SK-N-SH treated with all-trans-retinoic acid at 6 μM for 48 hours (cell line): ENCODE data around the gene EPHB6.

Experiments
- ATAC-seq: fragments of 200-7000 bp; cut with Tn5 transposase; 3 replicates; pipeline ENCODE4 v1.9.1; 2020; ENCODE audit warnings: mild to moderate bottlenecking, moderate library complexity
- ARNTL ChIP-seq: fragments of 450-650 bp; formaldehyde crosslinking; IDR thresholded peaks from 2 replicates; pipeline ENCODE4 v1.5.0; 2020; ENCODE audit warnings: low read depth, mild to moderate bottlenecking, moderate library complexity, borderline replicate concordance
- BACH2 ChIP-seq: fragments of 250-450 bp; sonication (Bioruptor Pico); IDR thresholded peaks from 2 replicates; pipeline ENCODE4 v1.9.0; 2021; ENCODE audit warnings: mild to moderate bottlenecking, borderline replicate concordance
- CREB5 ChIP-seq: fragments of 250-450 bp; sonication (Bioruptor Pico); IDR thresholded peaks from 2 replicates; pipeline ENCODE4 v1.5.1; 2020; ENCODE audit warnings: low read depth, mild to moderate bottlenecking, moderate library complexity
- CSDC2 ChIP-seq: fragments of 250-450 bp; sonication (Bioruptor Pico); IDR thresholded peaks from 2 replicates; pipeline ENCODE4 v1.5.0; 2020; ENCODE audit warnings: mild to moderate bottlenecking, moderate library complexity
- ESRRG ChIP-seq: fragments of 250-450 bp; sonication (Bioruptor Pico); IDR thresholded peaks from 2 replicates; pipeline ENCODE4 v1.6.1; 2021; ENCODE audit warnings: mild to moderate bottlenecking
- GLIS3 ChIP-seq: fragments of 250-450 bp; sonication (Bioruptor Pico); IDR thresholded peaks from 2 replicates; pipeline ENCODE4 v1.5.0; 2020; ENCODE audit warnings: mild to moderate bottlenecking, moderate library complexity
- ISL1 ChIP-seq: fragments of 250-450 bp; sonication (Bioruptor Pico); IDR thresholded peaks from 2 replicates; pipeline ENCODE4 v2.1.2; 2022; ENCODE audit warnings: mild to moderate bottlenecking, moderate library complexity
- OSR1 ChIP-seq: fragments of 250-450 bp; sonication (Bioruptor Pico); IDR thresholded peaks from 2 replicates; pipeline ENCODE4 v1.8.0; 2022; ENCODE audit warnings: moderate library complexity, mild to moderate bottlenecking, inconsistent platforms
- POU6F1 ChIP-seq: fragments of 250-450 bp; sonication (Bioruptor Pico); IDR thresholded peaks from 2 replicates; pipeline ENCODE4 v1.8.0; 2021; ENCODE audit warnings: low read depth, mild to moderate bottlenecking, moderate library complexity, borderline replicate concordance
- PPARA ChIP-seq: fragments of 250-450 bp; sonication (Bioruptor Pico); IDR thresholded peaks from 2 replicates; pipeline ENCODE4 v1.5.0; 2020; ENCODE audit warnings: mild to moderate bottlenecking, borderline replicate concordance
- RARB ChIP-seq: fragments of 250-450 bp; sonication (Bioruptor Pico); IDR thresholded peaks from 2 replicates; pipeline ENCODE4 v1.8.0; 2021; ENCODE audit warnings: mild to moderate bottlenecking, moderate library complexity
- SNAI2 ChIP-seq: fragments of 250-450 bp; sonication (Bioruptor Pico); IDR thresholded peaks from 2 replicates; pipeline ENCODE4 v1.5.0; 2020; ENCODE audit warnings: mild to moderate bottlenecking, moderate library complexity
- TCF4 ChIP-seq: fragments of 250-450 bp; sonication (Bioruptor Pico); IDR thresholded peaks from 2 replicates; pipeline ENCODE4 v1.8.0; 2021; ENCODE audit warnings: mild to moderate bottlenecking, moderate library complexity, borderline replicate concordance
- TOX ChIP-seq: fragments of 250-450 bp; sonication (Bioruptor Pico); IDR thresholded peaks from 2 replicates; pipeline ENCODE4 v1.8.0; 2021; ENCODE audit warnings: mild to moderate bottlenecking, moderate library complexity, borderline replicate concordance
- TSHZ2 ChIP-seq: fragments of 250-450 bp; sonication (Bioruptor Pico); IDR thresholded peaks from 2 replicates; pipeline ENCODE4 v1.5.0; 2020; ENCODE audit warnings: mild to moderate bottlenecking, moderate library complexity
- ZC3H10 ChIP-seq: fragments of 250-450 bp; sonication (Bioruptor Pico); IDR thresholded peaks from 2 replicates; pipeline ENCODE4 v1.5.1; 2021; ENCODE audit warnings: mild to moderate bottlenecking, moderate library complexity
- ZFP3 ChIP-seq: fragments of 250-450 bp; sonication (Bioruptor Pico); IDR thresholded peaks from 2 replicates; pipeline ENCODE4 v1.5.0; 2020; ENCODE audit warnings: mild to moderate bottlenecking, moderate library complexity
- ZFP30 ChIP-seq: fragments of 450-650 bp; formaldehyde crosslinking; IDR thresholded peaks from 2 replicates; pipeline ENCODE4 v1.5.0; 2022; ENCODE audit warnings: mild to moderate bottlenecking, moderate library complexity
- ZNF565 ChIP-seq: fragments of 450-650 bp; formaldehyde crosslinking; conservative IDR thresholded peaks from 2 replicates; pipeline ENCODE4 v1.5.0; 2020; ENCODE audit warnings: low read depth, mild to moderate bottlenecking, moderate library complexity
- ZNF70 ChIP-seq: fragments of 450-650 bp; formaldehyde crosslinking; IDR thresholded peaks from 2 replicates; pipeline ENCODE4 v1.5.0; 2020; ENCODE audit warnings: mild to moderate bottlenecking, moderate library complexity
- ZNF8 ChIP-seq: fragments of 450-650 bp; formaldehyde crosslinking; IDR thresholded peaks from 2 replicates; pipeline ENCODE4 v1.5.0; 2020; ENCODE audit warnings: mild to moderate bottlenecking, moderate library complexity
- TF ChIP-seq, protein P1 (sequence below): fragments of 250-450 bp; sonication (Bioruptor Pico); IDR thresholded peaks from 2 replicates; pipeline ENCODE4 v1.5.1; 2021; ENCODE audit warnings: mild to moderate bottlenecking, moderate library complexity
- TF ChIP-seq, protein P2 (sequence below): fragments of 250-450 bp; sonication (Bioruptor Pico); IDR thresholded peaks from 2 replicates; pipeline ENCODE4 v1.8.0; 2020; ENCODE audit warnings: mild to moderate bottlenecking, moderate library complexity, borderline replicate concordance

Gene EPHB6

GRCh38 chr7:142876991-142877910 is 22.4 kb downstream of the EPHB6 start:
- ATAC-seq = no peak
- no peak for TF ChIP-seq CSDC2 (CRISPR knock-in tag)
- no peak for TF ChIP-seq ZNF8 (CRISPR knock-in tag)
- TF ChIP-seq TSHZ2 (CRISPR knock-in tag) = no peak
- TF ChIP-seq ESRRG = no peak
- no peak for TF ChIP-seq ZFP3 (CRISPR knock-in tag)
- no peak for TF ChIP-seq ZNF70 (CRISPR knock-in tag)
- TF ChIP-seq ZFP30 (CRISPR knock-in tag) = no peak
- no peak for TF ChIP-seq TOX (CRISPR knock-in tag)
- no peak for TF ChIP-seq BACH2
- no peak for TF ChIP-seq POU6F1
- TF ChIP-seq OSR1 = no peak
- TF ChIP-seq ARNTL (CRISPR knock-in tag) = no peak
- no peak for TF ChIP-seq PPARA (CRISPR knock-in tag)
- no peak for TF ChIP-seq ZC3H10
- TF ChIP-seq, protein P1, sequence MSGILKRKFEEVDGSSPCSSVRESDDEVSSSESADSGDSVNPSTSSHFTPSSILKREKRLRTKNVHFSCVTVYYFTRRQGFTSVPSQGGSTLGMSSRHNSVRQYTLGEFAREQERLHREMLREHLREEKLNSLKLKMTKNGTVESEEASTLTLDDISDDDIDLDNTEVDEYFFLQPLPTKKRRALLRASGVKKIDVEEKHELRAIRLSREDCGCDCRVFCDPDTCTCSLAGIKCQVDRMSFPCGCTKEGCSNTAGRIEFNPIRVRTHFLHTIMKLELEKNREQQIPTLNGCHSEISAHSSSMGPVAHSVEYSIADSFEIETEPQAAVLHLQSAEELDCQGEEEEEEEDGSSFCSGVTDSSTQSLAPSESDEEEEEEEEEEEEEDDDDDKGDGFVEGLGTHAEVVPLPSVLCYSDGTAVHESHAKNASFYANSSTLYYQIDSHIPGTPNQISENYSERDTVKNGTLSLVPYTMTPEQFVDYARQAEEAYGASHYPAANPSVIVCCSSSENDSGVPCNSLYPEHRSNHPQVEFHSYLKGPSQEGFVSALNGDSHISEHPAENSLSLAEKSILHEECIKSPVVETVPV = no peak
- no peak for TF ChIP-seq CREB5 (CRISPR knock-in tag)
- TF ChIP-seq ZNF565 = no peak
- TF ChIP-seq, protein P2, sequence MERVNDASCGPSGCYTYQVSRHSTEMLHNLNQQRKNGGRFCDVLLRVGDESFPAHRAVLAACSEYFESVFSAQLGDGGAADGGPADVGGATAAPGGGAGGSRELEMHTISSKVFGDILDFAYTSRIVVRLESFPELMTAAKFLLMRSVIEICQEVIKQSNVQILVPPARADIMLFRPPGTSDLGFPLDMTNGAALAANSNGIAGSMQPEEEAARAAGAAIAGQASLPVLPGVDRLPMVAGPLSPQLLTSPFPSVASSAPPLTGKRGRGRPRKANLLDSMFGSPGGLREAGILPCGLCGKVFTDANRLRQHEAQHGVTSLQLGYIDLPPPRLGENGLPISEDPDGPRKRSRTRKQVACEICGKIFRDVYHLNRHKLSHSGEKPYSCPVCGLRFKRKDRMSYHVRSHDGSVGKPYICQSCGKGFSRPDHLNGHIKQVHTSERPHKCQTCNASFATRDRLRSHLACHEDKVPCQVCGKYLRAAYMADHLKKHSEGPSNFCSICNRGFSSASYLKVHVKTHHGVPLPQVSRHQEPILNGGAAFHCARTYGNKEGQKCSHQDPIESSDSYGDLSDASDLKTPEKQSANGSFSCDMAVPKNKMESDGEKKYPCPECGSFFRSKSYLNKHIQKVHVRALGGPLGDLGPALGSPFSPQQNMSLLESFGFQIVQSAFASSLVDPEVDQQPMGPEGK (CRISPR knock-in tag) = no peak
- TF ChIP-seq GLIS3 (CRISPR knock-in tag) = no peak
- no peak for TF ChIP-seq SNAI2 (CRISPR knock-in tag)

DNA sequence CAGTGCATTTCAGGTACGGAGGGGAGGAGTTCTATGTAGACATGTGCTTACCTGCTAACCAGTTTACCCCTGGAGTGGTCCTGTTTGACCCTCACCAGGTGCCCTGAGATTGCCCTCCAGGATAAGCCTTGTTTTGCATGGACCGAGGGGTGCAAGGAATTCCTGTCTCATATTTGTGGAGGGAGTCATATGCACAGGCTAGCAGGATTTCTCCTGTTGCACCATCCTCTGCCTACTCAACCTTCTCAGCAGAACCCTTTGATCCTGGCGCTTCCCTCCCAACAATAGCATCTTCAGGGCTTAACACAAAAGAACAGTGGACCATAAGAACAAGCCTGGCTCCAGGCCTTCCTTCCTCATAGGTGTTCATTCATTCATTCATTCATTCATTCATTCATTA is 23.4 kb downstream of the EPHB6 start:
- no peak for ATAC-seq
- no peak for TF ChIP-seq ZNF70 (CRISPR knock-in tag)
- TF ChIP-seq GLIS3 (CRISPR knock-in tag) = no peak
- no peak for TF ChIP-seq ISL1 (CRISPR knock-in tag)
- TF ChIP-seq POU6F1 = no peak
- no peak for TF ChIP-seq ZNF8 (CRISPR knock-in tag)
- TF ChIP-seq BACH2 = no peak
- TF ChIP-seq, protein P1 = no peak
- no peak for TF ChIP-seq ARNTL (CRISPR knock-in tag)
- no peak for TF ChIP-seq TCF4
- no peak for TF ChIP-seq ZC3H10
- TF ChIP-seq ZNF565 = no peak
- TF ChIP-seq TOX (CRISPR knock-in tag) = no peak
- TF ChIP-seq, protein P2 (CRISPR knock-in tag) = no peak
- TF ChIP-seq CSDC2 (CRISPR knock-in tag) = no peak
- no peak for TF ChIP-seq RARB (CRISPR knock-in tag)
